Inflammatory macrophage treated with lipopolysaccharide for 4 hours (primary cell): ENCODE data around the gene SLAIN1.
A peak's percentile ranks its signal among the peaks of the same experiment; 100 is the strongest.
"Not testable (repeated sequence)": the region's sequence is repeated elsewhere in the genome, so short reads cannot be mapped to it uniquely, and the experiment has no call there.

Source experiments
- DNase-seq: peaks from one replicate; pipeline ENCODE4 v3.0.0-alpha.2; 2020

Gene SLAIN1

DNA sequence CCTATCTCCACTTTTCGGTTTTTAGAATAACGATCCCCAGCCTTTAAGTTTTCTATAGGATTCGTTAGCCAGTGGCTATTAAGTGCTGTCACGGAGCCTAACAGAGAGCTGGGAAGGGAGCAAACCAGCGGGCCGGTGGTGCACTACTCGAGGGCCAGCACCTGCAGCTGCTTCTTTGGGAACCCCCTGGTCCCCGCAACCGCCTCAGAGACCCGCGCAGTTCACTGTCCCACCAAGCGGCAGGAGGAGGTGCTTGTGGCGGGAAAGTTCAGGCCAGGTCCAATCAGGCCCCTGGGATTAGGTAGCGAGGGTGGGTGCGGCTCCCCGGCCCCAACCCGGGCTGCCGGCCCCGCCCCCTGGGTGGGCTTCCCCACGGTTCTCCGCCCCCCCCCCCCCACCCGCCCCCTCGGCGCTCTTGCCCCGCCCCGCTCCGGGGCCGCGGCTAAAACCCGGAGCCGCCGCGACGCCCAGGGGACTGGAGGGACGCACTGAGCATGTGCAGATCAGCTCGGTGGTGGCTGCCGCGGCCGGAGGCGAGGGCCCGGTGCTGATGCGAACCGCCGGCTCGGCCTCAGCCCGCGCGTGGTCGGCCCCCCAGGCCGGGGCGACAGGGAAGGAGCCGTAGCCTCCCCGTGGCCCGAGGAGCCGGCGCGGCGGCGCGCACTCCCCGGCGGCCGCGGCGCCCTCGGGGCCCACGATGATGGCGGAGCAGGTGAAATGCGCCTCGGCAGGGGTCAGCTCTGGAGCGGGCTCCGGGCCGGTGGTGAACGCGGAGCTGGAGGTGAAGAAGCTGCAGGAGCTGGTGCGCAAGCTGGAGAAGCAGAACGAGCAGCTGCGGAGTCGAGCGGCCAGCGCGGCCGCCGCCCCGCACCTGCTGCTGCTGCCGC is at the start of gene SLAIN1:
Gene SLAIN1, plus strand, starts transcription at position 471 of the 887 bp plus-strand sequence. Its CDS starts 227 bp downstream, at position 698.
- DNase-seq = peak; percentile 44

DNA sequence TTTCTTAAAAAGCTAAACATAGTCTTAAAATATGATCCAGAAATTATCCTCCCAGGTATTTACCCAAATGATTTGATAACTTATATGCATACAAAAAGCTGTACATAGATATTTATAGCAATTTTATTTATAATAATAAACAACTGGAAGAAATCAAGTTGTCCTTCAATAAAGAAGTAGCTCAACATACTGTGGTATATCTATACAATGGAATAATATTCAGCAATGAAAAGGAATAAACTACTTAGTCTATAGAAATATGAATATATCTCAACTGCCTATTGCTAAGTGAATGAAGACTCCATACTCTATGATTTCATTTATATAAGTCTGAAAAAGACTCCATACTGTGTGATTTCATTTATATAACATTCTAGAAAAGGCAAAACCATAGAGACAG is 47.1 kb upstream of the SLAIN1 start:
- DNase-seq = no peak

DNA sequence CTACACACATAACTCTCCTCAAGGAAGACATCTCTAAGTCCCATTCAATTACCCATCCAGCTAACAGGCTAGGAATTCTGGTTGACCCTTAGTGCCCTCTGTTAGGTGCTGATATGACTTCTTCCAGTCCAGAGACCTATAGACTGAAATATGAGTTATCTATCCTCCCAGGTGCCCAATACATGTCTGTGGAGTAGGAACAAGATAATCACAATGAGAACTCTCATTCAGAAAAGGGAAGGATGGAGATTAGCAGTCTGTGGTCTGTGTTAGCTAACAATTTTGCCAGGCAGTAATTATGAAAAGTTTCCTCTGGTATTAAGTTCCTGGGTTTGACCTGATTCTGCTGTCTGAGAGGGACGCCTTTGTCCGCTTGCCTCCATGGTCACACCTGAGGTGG is 44.2 kb upstream of the SLAIN1 start:
- no peak for DNase-seq

DNA sequence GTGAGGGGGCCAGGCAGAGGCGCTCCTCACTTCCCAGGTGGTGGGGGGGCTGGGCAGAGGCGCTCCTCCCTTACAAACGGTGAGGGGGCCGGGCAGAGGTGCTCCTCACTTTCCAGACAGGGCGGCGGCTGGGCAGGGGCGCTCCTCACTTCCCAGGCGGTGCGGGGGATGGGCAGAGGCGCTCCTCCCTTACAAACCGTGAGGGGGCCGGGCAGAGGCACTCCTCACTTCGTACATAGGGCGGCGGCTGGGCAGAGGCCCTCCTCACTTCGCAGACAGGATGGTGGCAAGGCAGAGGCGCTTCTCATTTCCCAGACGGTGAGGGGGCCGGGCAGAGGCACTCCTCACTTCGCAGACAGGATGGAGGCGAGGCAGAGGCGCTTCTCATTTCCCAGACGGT is 37.5 kb upstream of the SLAIN1 start:
- DNase-seq = not testable (repeated sequence)

DNA sequence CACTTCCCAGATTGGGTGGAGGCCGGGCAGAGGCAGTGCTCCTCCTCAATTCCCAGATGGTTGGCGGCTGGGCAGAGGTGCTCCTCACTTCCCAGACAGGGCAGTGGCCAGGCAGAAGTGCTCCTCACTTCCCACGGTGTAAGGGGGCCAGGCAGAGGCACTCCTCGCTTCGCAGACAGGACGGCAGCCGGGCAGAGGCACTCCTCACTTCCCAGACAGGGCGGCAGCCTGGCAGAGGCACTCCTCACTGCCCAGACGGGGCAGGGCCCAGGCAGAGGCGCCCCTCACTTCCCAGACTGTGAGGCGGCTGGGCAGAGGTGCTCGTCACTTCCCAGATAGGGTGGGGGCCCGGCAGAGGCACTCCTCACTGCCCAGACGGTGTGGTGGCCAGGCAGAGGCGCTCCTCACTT is 36.6 kb upstream of the SLAIN1 start:
- DNase-seq = no peak

DNA sequence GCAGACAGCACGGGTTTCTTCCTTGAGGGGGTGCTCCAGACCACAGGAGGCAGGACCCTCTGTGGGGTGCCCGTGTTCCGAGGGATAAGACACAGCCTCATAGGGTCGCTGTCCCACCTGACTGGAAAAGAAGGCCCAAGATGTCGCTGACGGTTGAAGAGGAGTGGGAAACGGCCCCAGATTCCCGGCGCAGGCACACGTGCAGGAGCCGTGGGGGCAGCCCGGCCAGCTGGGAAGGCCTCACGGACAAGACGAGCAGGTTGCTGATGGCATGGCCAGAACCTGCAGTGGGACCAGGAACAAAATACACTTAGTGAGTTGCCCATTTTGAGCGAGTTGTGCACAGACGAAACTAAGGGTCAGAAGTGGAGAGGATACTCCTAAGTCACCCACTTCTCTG is 35.2 kb upstream of the SLAIN1 start:
- not testable (repeated sequence) for DNase-seq

DNA sequence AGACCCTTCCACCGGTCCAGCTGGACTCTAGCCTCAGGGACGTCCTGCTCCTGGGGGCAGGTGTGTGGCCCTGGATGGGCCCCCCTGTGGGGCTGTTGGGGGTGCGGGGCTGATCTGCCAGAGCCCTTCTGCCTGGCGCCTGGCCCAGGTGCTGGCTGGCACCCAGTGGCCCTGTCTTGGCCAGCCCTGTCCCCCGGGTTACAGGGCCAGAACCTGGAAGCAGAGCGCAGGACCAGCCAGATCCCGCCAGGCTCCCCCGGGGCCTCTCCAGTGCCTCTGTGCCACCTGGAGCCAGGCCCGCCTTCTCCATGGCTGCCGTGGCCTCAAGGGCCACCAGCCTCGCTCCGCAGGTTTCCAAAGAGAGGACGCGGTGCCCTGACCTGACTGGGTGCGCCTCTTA is 34.7 kb upstream of the SLAIN1 start:
- DNase-seq = not testable (repeated sequence)

DNA sequence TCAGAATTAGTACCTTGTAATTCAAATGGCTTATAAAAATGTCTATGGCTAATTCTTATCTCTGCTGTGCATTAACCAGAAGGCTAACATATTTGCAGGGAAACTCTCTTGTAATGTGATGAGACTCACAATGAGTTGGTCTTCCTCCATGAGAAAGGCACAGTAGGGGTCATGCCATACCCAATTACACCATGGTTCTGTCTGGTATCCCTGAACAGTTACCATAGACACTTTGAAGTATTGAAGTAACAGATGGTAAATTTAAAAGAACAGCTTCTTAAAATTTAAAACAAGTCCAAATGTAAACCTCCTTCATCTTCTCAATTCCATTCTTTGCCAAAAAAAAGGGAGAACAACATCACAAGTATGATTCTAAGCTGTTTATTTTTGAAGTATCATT is 22.6 kb upstream of the SLAIN1 start:
- DNase-seq = no peak

DNA sequence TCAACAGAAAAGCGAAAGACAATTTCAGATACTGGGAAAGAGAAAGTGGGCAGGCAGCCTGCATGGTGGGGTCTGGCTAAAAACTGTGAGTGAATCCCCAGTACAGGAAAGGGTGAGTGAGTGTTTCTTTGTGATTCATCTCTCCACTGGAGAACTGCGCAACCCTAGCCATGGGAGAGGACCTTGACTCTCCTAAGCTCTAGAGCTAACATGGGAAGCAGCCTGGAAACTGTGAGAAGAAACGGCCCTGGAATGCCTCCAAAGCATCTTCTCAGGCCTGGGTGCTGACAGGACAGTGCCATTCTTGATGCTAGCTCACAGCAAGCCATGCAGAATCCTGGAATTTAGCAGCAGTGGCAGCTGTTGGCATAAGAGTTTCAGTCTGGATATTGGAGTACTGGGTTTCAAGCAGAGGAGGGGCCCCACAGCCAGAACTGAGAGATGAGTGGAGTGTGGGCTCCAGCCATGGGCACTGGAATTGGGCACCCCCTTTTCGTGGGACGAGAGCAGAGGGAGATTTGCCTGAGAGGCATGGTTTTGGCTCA is 18.7 kb upstream of the SLAIN1 start:
- no peak for DNase-seq

DNA sequence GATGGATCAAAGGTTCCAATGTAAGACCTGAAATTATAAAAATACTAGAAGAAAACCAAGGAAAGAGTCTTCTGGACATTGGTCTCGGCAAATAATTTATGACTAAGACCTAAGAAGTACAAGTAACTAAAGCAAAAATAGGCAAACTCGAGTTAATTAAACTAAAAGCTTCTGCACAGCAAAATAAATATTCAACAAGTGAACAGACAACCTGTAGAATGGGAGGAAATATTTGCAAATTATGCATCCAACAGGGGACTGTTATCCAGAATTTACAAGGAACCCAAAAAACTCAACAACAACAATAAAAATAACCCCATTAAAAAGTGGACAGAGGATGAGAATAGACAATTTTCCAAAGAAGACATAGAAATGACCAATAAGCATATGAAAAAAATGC is 9.7 kb upstream of the SLAIN1 start:
- DNase-seq = no peak

DNA sequence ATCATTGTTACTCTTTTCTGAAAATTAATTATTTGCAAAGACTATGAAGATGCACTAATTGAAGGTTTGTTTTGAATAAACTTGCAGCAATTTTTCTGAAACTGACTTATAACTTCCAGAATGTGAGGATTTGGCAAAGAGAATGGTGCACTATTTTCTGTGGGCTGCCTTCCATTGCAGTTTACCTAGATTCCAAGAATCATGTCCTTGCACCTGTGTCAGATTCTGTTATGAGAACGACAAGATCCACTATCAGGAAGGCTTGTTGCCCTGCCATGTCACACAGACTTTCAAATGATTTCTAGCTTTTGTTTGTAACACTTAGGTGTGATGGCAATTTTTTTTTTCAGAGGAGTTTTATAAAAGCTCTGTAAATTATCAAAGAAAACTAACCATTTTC is 5.6 kb upstream of the SLAIN1 start:
- DNase-seq = no peak

DNA sequence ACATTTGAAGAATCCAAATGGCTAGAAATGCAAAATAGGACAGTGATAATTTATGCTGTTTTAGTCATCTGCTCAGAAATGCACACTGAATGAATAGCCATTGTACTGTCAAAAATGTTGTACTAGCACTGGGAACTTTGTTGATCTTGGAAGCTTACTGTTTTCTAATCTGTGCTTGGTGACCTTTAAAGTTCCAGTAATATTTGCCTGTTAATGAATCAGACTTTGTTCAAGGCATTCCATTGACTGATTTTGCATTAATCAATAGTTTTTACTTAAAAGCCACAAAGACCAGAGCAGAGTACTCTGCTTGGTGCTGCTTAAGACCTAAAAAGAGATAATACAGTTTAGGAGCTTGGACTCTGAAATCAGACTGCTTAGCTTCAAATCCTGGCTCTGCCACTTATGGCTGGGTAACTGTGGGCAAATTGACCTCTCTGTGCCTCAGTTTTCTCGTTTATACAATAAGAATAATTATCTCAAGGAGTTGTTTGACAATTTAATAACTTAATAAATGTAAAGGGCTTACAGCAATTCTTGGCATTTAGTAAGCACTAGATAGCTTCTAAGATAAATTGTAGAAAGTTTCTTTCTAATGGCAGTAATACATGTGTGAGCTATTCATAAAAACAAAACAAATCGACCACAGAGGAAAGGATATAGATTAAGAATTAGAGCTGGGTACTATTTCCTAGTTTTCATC is 4.6 kb upstream of the SLAIN1 start:
- no peak for DNase-seq

DNA sequence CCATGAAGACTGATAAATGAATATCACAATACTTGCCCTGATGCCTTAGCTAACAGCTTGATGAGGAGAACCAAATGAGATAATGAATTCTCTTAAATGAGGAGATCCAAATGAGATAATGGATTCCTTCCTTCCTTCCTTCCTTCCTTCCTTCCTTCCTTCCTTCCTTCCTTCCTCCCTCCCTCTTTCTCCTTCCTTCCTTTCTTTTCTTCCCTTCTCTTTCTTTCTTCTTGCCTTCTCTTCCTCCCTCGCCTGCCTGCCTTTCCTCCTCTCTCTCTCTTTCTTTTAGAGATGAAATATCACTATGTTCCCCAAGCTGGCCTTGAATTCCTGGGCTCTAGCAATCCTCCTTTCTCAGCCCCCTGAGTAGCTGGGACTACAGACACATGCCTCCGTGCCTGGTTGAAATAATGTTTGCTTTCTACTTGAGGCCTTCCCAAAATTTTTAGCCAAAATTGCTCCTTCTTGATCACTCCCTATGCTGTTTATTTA is 4.0 kb upstream of the SLAIN1 start:
- DNase-seq = no peak

DNA sequence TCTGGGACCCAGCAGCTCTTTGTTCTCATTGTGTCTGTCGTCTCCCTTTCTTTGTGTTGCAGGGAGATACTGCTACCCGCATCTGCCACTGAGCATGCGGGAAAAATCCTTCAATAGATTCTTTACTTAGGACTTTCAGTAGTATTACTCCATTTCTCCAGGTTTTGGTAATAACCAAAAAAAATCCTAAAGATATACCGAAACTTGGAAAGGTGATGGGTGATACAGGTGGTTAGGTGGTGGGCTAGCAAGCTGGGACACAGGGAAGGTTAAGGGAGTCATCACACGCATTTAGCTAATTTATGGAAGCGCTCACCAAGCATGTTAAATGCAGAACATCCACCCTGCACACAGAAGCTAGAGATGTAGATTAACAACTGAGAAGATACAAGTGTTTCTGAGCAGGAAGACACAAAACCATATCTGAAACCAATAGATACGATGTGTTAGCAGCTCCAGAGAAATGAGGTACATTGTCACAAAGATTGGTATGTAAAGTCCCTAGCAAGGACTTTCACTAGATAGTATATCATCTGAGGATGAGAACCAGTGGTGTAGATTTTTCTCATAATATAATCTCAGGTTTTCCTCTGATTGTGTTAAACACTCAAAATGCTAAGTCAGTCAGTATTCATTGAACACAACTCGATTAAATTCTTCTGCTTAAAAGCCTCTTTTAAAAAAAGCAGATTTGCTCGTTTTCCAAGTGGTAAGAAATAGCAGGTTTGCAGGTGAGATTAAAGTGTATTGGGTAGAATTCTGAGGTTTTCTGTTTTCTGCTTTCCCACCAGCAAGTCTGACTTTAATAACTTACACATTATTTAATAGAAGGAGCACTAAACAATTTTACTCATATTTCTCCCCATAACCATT is 1.2 kb upstream of the SLAIN1 start:
- DNase-seq = no peak

DNA sequence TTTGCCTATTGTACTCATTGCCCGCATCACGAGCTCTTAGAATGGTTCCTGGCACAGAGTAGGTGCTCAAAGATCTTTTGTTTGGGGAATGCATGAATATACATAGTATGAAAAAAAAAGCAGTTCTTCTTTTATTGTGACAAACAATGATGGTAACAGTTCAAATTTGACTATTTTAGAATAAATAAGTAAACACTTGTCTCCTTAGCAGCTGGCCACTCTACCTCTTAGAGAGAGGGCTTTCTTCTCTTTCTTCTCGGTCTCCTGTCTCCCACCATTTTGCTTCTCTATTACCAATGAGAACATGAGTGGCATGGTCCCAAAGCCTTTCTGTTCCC is 639 bp upstream of the SLAIN1 start:
- DNase-seq = no peak

DNA sequence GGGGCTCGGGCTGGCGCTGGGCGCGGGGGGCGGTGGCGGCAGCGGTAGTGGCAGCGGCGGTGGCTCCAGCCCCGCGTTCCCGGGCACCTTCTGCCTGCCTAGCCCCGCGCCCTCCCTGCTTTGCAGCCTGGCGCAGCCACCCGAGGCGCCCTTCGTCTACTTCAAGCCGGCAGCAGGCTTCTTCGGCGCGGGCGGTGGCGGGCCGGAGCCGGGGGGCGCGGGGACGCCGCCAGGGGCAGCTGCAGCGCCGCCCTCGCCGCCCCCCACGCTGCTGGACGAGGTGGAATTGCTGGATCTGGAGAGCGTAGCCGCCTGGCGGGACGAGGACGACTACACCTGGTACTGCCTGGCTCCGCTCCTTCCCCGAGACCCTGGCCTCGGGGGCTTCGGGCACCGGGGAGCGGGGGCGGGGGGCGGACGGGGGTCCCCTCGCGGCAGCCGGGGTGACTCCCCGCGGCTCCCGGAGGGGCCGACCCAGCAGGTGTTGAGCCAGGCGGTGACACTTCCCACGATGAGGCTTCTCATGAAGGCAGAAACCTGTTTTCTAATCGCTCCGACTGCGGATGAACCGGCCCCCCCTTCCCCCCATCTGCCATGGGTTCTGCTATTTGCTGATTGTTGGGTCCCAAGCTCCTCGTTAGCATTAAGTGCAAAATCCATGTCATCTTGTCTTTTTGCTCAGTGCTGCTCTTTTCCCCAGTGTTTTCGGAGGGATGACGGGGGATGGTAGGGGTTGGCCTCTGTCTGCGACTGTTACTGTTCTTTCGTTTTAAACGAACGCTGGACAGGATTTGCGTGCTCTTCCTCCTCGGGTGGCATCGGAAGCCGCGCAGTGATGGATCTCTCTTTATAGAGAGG is 943 bp downstream of the SLAIN1 start:
- DNase-seq = peak; percentile 46

DNA sequence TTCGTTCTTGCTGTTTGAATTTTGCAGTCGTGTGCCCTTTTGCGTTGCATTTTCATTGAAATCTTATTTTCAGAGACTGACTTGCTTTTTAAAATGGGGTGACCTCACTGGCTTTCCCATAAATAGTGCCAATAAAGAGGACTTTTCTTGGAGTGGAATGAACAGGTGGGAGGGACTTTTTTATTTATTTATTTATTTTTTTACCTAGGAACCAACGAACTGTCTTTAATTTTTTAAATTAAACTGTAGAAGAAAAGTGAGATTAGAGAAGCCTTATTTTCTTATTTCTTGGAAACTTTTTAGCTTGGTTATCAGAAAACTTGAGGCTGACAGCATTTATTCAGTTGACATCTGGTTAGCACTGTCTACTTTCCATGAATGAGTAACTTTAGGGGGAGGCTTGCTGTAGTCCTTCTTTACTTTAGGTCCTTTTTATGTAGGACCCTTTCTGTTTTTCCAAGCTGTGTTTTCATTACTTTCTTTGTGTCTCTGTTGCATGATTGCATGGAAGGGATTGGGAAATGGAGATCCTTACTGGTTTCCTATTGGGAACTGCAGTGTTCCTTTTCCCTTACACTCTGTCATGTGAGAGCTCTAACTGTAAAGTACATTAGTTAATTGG is 1.7 kb downstream of the SLAIN1 start:
- DNase-seq = no peak

DNA sequence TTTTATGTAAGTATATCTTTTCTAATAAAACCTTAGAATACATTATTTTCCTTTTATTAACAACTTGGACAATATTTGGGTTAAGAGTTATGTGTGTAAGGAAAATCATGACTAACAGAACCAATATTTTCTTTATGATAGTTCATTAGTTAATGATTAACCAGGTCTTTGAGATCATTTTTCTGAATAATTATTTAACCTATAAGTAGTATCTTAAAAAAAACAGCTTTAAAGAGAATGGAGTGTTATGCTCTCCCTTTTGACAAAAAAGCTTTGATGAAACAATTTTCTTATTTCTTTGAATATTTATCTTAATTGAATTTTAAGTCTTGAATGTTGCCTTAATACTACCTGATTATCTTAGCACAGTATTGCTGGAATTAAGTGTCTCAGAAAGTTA is 3.8 kb downstream of the SLAIN1 start:
- no peak for DNase-seq

DNA sequence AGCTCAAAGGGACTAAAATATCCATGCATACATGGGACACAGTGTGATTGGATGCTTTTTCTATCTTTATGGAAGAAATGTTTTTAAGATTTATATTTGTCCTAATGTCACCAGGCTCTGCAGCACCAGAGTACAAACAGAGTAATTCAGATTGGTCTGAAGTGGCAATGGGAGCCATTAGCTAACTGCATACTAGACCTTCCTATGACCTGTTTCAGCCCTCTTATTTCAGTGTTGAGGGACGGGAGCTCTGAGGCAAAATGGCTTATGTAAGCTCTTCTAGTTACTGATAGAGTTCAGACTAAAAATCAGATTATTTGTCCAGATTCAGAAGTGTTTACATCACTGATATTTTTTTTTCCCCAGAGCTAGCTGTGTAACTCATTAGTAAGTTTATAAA is 4.9 kb downstream of the SLAIN1 start:
- DNase-seq = no peak

DNA sequence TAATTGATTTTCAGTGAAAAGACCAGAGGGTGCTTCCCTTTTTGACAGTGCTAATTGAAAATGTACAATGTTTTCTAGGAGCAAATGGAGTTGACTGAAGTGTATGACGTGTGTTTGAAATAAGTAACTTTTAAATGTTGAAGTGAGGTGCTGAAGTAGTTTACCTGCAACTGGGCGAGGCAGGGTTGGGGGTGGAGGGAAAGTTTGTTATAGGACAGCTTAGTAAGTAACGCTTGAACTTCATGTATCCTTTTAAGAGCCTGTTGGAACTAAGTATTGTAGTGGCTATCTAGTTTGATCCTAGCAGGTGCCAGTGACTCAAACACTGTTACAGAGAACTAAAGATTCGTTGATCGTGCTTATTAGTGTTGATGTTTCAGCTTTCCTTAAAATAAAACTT is 5.9 kb downstream of the SLAIN1 start:
- DNase-seq = no peak

DNA sequence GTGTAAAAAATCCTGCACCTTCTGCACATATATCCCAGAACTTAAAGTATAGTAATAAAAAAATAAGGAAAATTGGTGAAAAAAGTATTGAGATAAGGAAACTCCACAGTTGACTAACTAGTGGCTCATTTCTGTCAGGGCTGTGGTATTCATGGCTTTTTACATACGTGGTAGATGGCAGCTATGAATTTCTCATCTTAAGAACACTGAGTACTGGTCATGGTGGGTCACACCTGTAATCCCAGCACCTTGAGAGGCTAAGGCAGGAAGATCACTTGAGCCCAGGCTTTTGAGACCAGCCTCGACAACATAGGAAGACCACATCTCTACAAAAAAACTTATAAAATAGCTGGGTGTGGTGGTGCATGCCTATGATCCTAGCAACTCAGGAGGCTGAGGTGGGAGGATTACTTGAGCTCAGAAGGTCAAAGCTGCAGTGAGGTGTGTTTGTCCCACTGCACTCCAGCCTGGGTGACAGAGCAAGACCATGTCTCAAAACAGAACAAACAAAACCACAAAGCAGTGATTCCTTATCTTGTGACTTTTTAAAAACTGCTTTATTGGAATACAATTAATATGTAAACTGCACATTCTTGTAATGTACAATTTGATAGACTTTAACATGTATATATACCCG is 16.8 kb downstream of the SLAIN1 start:
- DNase-seq = no peak
